Measurements from ENCODE around the gene TRMT1. TPM values are rescaled to one million over a fixed set of nuclear protein-coding genes. Genes with fewer than 3 reads are reported as not detected.

Gene TRMT1
- 34.8 to 42.7 TPM (median 36.4 TPM) in 5 replicates for total RNA-seq (2022; extraction: Qiagen RNA extraction)

GRCh38 chr19:13116282-13117175 lies at the start of gene TRMT1:
Gene TRMT1, minus strand, starts transcription at chr19:13116740. Its CDS starts 341 bp downstream, at chr19:13116399.

GRCh38 chr19:13150187-13150930 lies 33.8 kb upstream of the TRMT1 start, which contains the start of the genes IER2 and STX10:
Gene IER2, plus strand, starts transcription at chr19:13150411. Its CDS starts 2,776 bp downstream, at chr19:13153187.
Gene STX10, minus strand, starts transcription at chr19:13150375. Its CDS starts 202 bp downstream, at chr19:13150173.

GRCh38 chr19:13117772-13118423 lies 1.4 kb upstream of the TRMT1 start, which contains the start of gene NACC1:
Gene NACC1, plus strand, starts transcription at chr19:13118264. Its CDS starts 16,944 bp downstream, at chr19:13135208.

GRCh38 chr19:13102666-13103580 lies 13.6 kb downstream of the TRMT1 start, which contains the start of gene LYL1:
Gene LYL1, minus strand, starts transcription at chr19:13102858. Its CDS starts 1,687 bp downstream, at chr19:13101171.

Other genes with a start within 250 kb of the TRMT1 start
- 27.5 to 33.2 TPM (median 30.3 TPM) in 5 replicates for gene DNASE2, start 235.3 kb downstream of the TRMT1 start, total RNA-seq (2022; extraction: Qiagen RNA extraction)
- 0.06 to 0.08 TPM in 2 of 5 replicates, not detected in the others for gene KLF1, start 229.5 kb downstream of the TRMT1 start, total RNA-seq (2022; extraction: Qiagen RNA extraction)
- 8.5 to 11.9 TPM (median 9.3 TPM) in 5 replicates for gene GCDH, start 225.6 kb downstream of the TRMT1 start, total RNA-seq (2022; extraction: Qiagen RNA extraction)
- 0.18 to 0.65 TPM (median 0.44 TPM) in 5 replicates for gene SYCE2, start 197.4 kb downstream of the TRMT1 start, total RNA-seq (2022; extraction: Qiagen RNA extraction)
- gene FARSA, start 183.0 kb downstream of the TRMT1 start, total RNA-seq (2022; extraction: Qiagen RNA extraction), result 66.6 to 76.5 TPM (median 69.3 TPM) in 5 replicates
- 488 to 572 TPM (median 509 TPM) in 5 replicates for gene CALR, start 178.1 kb downstream of the TRMT1 start, total RNA-seq (2022; extraction: Qiagen RNA extraction)
- gene RAD23A, start 170.9 kb downstream of the TRMT1 start, total RNA-seq (2022; extraction: Qiagen RNA extraction), result 74.5 to 80.5 TPM (median 76.9 TPM) in 5 replicates
- gene GADD45GIP1, start 159.5 kb downstream of the TRMT1 start, total RNA-seq (2022; extraction: Qiagen RNA extraction), result 26.3 to 58.4 TPM (median 52.1 TPM) in 5 replicates
- 0.07 TPM in 1 of 5 replicates, not detected in the others for gene DAND5, start 147.2 kb downstream of the TRMT1 start, total RNA-seq (2022; extraction: Qiagen RNA extraction)
- 2.7 to 4.4 TPM (median 4.3 TPM) in 5 replicates for gene NFIX, start 121.3 kb downstream of the TRMT1 start, total RNA-seq (2022; extraction: Qiagen RNA extraction)
- gene LYL1, start 13.9 kb downstream of the TRMT1 start, total RNA-seq (2022; extraction: Qiagen RNA extraction), result 0.67 to 1.1 TPM (median 0.71 TPM) in 5 replicates
- gene NACC1, start 1.5 kb upstream of the TRMT1 start, total RNA-seq (2022; extraction: Qiagen RNA extraction), result 29.0 to 39.7 TPM (median 38.2 TPM) in 5 replicates
- 41.0 to 54.7 TPM (median 52.0 TPM) in 5 replicates for gene STX10, start 33.6 kb upstream of the TRMT1 start, total RNA-seq (2022; extraction: Qiagen RNA extraction)
- gene IER2, start 33.7 kb upstream of the TRMT1 start, total RNA-seq (2022; extraction: Qiagen RNA extraction), result 32.1 to 46.5 TPM (median 41.5 TPM) in 5 replicates